Measurements from ENCODE around the gene SPECC1.

DNA sequence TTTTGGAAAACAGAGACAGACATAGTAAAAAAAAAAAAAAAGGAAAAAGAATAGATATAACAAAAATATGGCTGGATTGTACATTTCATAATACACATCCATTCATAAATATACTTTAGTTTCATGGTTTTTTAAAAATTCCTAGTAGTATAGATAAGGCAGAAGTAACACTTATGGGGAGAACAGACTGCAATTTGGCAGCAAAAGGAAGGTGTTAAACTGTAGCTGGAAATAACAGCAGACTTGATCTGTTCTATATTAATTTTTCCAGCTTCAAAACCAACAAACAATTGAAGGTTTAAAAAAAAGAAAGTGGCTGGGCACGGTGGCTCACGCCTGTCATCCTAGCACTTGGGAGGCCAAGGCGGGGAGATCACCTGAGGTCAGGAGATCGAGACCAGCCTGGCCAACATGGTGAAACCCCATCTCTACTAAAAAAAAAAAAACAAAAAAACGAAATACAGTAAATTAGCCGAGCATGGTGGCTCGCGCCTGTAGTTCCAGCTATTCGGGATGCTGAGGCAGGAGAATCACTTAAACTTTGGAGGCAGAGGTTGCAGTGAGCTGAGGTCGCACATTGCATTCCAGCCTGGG, 191.8 kb downstream of the SPECC1 start:
- TF ChIP-seq, protein P1, sequence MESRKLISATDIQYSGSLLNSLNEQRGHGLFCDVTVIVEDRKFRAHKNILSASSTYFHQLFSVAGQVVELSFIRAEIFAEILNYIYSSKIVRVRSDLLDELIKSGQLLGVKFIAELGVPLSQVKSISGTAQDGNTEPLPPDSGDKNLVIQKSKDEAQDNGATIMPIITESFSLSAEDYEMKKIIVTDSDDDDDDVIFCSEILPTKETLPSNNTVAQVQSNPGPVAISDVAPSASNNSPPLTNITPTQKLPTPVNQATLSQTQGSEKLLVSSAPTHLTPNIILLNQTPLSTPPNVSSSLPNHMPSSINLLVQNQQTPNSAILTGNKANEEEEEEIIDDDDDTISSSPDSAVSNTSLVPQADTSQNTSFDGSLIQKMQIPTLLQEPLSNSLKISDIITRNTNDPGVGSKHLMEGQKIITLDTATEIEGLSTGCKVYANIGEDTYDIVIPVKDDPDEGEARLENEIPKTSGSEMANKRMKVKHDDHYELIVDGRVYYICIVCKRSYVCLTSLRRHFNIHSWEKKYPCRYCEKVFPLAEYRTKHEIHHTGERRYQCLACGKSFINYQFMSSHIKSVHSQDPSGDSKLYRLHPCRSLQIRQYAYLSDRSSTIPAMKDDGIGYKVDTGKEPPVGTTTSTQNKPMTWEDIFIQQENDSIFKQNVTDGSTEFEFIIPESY (IDR thresholded peaks at IDR 0.05; ENCODE audit: borderline replicate concordance, low read depth): no peak
- TF ChIP-seq GABPA (IDR thresholded peaks at IDR 0.05; ENCODE audit: low read depth) (no peak), NRF1 (IDR thresholded peaks at IDR 0.05; ENCODE audit: low read depth, low read length) (no peak), RFX5 (IDR thresholded peaks at IDR 0.05; ENCODE audit: low read length) (no peak), RAD21 (IDR thresholded peaks at IDR 0.05; ENCODE audit: low read length) (no peak), EP300 (IDR thresholded peaks at IDR 0.05; ENCODE audit: borderline replicate concordance in 1 of 2, low read depth in 1 of 2, low read length in 1 of 2) (no peak), TEAD4 (IDR thresholded peaks at IDR 0.05; ENCODE audit: borderline replicate concordance, insufficient read depth) (no peak)
- TF ChIP-seq, protein P2, sequence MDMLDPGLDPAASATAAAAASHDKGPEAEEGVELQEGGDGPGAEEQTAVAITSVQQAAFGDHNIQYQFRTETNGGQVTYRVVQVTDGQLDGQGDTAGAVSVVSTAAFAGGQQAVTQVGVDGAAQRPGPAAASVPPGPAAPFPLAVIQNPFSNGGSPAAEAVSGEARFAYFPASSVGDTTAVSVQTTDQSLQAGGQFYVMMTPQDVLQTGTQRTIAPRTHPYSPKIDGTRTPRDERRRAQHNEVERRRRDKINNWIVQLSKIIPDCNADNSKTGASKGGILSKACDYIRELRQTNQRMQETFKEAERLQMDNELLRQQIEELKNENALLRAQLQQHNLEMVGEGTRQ (IDR thresholded peaks at IDR 0.05; ENCODE audit: borderline replicate concordance, low read depth, low read length): no peak
- TF ChIP-seq, protein P3, sequence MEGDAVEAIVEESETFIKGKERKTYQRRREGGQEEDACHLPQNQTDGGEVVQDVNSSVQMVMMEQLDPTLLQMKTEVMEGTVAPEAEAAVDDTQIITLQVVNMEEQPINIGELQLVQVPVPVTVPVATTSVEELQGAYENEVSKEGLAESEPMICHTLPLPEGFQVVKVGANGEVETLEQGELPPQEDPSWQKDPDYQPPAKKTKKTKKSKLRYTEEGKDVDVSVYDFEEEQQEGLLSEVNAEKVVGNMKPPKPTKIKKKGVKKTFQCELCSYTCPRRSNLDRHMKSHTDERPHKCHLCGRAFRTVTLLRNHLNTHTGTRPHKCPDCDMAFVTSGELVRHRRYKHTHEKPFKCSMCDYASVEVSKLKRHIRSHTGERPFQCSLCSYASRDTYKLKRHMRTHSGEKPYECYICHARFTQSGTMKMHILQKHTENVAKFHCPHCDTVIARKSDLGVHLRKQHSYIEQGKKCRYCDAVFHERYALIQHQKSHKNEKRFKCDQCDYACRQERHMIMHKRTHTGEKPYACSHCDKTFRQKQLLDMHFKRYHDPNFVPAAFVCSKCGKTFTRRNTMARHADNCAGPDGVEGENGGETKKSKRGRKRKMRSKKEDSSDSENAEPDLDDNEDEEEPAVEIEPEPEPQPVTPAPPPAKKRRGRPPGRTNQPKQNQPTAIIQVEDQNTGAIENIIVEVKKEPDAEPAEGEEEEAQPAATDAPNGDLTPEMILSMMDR (IDR thresholded peaks at IDR 0.05): no peak
- TF ChIP-seq, protein P4, sequence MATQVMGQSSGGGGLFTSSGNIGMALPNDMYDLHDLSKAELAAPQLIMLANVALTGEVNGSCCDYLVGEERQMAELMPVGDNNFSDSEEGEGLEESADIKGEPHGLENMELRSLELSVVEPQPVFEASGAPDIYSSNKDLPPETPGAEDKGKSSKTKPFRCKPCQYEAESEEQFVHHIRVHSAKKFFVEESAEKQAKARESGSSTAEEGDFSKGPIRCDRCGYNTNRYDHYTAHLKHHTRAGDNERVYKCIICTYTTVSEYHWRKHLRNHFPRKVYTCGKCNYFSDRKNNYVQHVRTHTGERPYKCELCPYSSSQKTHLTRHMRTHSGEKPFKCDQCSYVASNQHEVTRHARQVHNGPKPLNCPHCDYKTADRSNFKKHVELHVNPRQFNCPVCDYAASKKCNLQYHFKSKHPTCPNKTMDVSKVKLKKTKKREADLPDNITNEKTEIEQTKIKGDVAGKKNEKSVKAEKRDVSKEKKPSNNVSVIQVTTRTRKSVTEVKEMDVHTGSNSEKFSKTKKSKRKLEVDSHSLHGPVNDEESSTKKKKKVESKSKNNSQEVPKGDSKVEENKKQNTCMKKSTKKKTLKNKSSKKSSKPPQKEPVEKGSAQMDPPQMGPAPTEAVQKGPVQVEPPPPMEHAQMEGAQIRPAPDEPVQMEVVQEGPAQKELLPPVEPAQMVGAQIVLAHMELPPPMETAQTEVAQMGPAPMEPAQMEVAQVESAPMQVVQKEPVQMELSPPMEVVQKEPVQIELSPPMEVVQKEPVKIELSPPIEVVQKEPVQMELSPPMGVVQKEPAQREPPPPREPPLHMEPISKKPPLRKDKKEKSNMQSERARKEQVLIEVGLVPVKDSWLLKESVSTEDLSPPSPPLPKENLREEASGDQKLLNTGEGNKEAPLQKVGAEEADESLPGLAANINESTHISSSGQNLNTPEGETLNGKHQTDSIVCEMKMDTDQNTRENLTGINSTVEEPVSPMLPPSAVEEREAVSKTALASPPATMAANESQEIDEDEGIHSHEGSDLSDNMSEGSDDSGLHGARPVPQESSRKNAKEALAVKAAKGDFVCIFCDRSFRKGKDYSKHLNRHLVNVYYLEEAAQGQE (IDR thresholded peaks at IDR 0.05; ENCODE audit: low read depth, low read length): no peak
